Activated T-helper 1 cell treated with anti-CD3 and anti-CD28 coated beads, Interleukin-12 subunit alpha, Interleukin-12 subunit beta, Interleukin-2, Interleukin-4 antibody, amounts not matched to agents 30 ng/mL and 10 ng/mL and 1 ng/mL, durations not matched to agents 14 hours and 24 hours and 36 hours (primary cell): ENCODE measurements around the gene GPR89B. TPM values are rescaled to one million over a fixed set of nuclear protein-coding genes. Genes with fewer than 3 reads are reported as not detected.
"Not testable (repeated sequence)": the region's sequence is repeated elsewhere in the genome, so short reads cannot be mapped to it uniquely, and the experiment has no call there.

Source experiments
- DNase-seq: peaks from one replicate; pipeline ENCODE4 v3.0.0; 2021; ENCODE audit warnings: low spot score
- H3K27ac Mint-ChIP-seq: one replicate; pipeline ENCODE4 v1.8.0; 2021; ENCODE audit warnings: mild to moderate bottlenecking, mixed read lengths
- H3K27me3 Mint-ChIP-seq: one replicate; pipeline ENCODE4 v1.8.0; 2022; ENCODE audit warnings: mild to moderate bottlenecking, moderate library complexity, mixed read lengths; ENCODE audit not compliant: insufficient read depth
- H3K36me3 Mint-ChIP-seq: one replicate; pipeline ENCODE4 v1.8.0; 2021; ENCODE audit warnings: low read depth, mixed read lengths
- H3K4me1 Mint-ChIP-seq: one replicate; pipeline ENCODE4 v1.8.0; 2021; ENCODE audit warnings: low read depth, mixed read lengths
- H3K4me3 Mint-ChIP-seq: one replicate; pipeline ENCODE4 v1.8.0; 2021; ENCODE audit warnings: mild to moderate bottlenecking, moderate library complexity, mixed read lengths
- H3K9me3 Mint-ChIP-seq: one replicate; pipeline ENCODE4 v1.8.0; 2021; ENCODE audit warnings: mixed read lengths
- intact Hi-C: fragments of 100-400 bp; cut with micrococcal nuclease; formaldehyde crosslinking; loops from one replicate; pipeline ENCODE4 v1.15.1; 2024
- total RNA-seq: library from RNA; stranded (reverse); gene quantifications from 2 replicates; pipeline ENCODE4 v1.2.3, GENCODE V29; 2022

Gene GPR89B
- total RNA-seq, 1 donor from 2014 or later = 19.0 TPM

DNA sequence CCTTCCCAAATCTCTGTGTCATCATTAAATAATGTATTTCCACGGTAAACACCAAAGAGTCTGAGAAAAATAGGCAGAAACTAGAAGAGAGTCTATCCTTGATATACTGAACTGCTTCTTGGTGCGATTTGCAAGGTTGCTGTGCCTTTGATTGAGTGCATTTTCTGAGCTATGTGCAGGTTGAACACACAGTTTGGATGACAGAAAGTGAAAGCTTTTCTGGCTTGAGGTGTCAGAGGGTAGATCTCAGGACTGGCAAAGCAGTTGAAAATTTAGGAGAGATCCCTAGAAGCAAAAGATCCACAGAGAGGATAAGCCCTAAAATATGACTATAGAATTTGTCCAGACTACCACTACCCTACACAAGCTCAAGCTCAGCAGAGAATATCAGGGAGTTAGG is 31.5 kb downstream of the GPR89B start:
- intact Hi-C loops, H3K9me3 Mint-ChIP-seq, DNase-seq: not testable (repeated sequence)

GRCh38 chr1:147964575-147964974 is 36.4 kb downstream of the GPR89B start:
- H3K27me3 Mint-ChIP-seq, H3K9me3 Mint-ChIP-seq, H3K36me3 Mint-ChIP-seq, H3K27ac Mint-ChIP-seq, H3K4me3 Mint-ChIP-seq, intact Hi-C loops, DNase-seq, H3K4me1 Mint-ChIP-seq: not testable (repeated sequence)

More for the DNA sequence above, 31.5 kb downstream of the GPR89B start:
- not testable (repeated sequence) for H3K4me3 Mint-ChIP-seq, H3K27ac Mint-ChIP-seq, H3K4me1 Mint-ChIP-seq, H3K36me3 Mint-ChIP-seq, H3K27me3 Mint-ChIP-seq

DNA sequence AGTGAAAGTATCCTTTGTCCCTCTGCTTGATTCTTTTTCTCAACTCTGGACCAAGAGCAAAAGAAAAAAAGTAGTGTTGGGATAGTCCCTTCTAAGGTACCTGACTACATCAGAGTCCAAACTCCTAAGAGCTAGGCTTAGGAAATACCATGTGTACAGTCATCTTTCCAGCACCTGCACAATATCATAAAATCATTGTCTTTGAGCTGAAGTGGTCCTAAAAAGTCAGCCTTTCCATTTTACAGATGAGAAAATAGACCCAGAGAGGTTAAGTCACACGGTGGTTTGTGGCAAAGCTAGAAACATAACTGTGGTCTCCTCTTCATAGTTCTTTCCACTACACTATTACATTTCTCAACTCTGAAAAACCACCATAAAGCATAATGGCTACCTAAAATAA is 38.4 kb downstream of the GPR89B start:
- H3K4me3 Mint-ChIP-seq, H3K9me3 Mint-ChIP-seq, intact Hi-C loops, DNase-seq, H3K27me3 Mint-ChIP-seq, H3K27ac Mint-ChIP-seq, H3K36me3 Mint-ChIP-seq, H3K4me1 Mint-ChIP-seq: not testable (repeated sequence)

DNA sequence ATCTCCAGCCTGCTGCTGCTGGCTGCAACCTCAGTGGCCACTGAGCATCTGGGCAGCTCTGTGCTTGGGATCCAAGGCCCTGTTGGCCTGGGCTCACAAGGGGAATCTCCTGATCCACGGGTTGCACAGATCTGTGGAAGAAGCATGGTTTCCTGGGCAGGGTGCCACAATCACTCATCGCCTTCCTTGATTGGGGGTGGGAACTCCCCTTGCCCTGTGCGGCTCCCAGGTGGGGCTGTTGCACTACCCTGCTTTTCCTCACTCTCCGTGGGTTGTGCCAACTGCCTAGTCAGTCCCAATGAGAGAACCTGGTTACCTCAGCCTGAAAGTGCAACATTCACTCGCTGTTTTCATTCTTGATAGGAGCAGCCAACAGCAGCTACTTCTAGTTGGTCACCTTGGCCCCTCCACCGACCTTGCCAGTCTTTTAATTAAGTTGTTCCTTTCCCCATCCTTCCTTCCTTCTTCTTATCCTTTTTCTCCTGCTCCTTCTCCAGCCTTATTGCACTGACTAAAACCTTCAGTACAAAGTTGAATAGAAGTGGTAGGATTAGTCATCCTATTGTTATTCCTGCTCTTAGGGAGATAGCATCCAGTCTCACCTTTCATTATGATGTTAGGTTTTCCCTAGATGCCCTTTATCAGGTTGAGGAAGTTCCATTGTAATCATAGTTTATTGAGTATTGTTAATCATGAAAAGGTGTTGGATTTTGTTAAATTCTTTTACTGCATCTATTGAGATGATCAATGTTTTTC is 50.9 kb downstream of the GPR89B start:
- H3K27ac Mint-ChIP-seq, H3K9me3 Mint-ChIP-seq, H3K27me3 Mint-ChIP-seq, H3K4me1 Mint-ChIP-seq, intact Hi-C loops, H3K4me3 Mint-ChIP-seq, DNase-seq: not testable (repeated sequence)
- peaks cover 17% of the 10 kb centered on the region for H3K36me3 Mint-ChIP-seq

DNA sequence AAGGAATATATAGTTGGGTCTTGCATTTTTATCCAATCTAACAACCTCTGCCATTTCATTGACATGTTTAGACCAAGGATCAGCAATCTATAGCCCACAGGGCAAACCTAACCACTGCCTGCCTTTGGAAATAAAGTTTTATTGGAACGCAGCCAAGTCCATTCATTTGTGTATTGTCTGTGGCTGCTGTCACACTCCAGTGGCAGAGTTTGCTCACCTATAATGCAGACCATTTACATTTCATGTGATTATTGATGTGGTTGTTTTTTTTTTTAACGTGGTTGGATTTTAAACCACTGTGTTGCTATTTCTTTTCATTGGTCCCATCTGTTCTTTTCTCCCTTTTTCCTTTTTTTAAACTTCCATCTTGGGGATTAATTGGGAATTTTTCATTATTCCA is 57.2 kb downstream of the GPR89B start:
- H3K4me3 Mint-ChIP-seq, H3K27me3 Mint-ChIP-seq, H3K27ac Mint-ChIP-seq, DNase-seq, H3K4me1 Mint-ChIP-seq, intact Hi-C loops, H3K9me3 Mint-ChIP-seq: not testable (repeated sequence)
- H3K36me3 Mint-ChIP-seq = peaks cover 13% of the 10 kb centered on the region

- H3K4me3 Mint-ChIP-seq, intact Hi-C loops, DNase-seq, H3K27ac Mint-ChIP-seq, H3K27me3 Mint-ChIP-seq, H3K4me1 Mint-ChIP-seq, H3K9me3 Mint-ChIP-seq: not testable (repeated sequence)
- peaks cover 13% of the 10 kb centered on the region for H3K36me3 Mint-ChIP-seq
These were observed 59.7 kb downstream of the GPR89B start for GRCh38 chr1:147987893-147988292.

GRCh38 chr1:147992916-147993315 is 64.7 kb downstream of the GPR89B start:
- H3K4me3 Mint-ChIP-seq, H3K27me3 Mint-ChIP-seq, H3K27ac Mint-ChIP-seq, DNase-seq, H3K9me3 Mint-ChIP-seq, intact Hi-C loops: not testable (repeated sequence)
- H3K36me3 Mint-ChIP-seq = peaks cover 19% of the 10 kb centered on the region
- peaks cover 15% of the 10 kb centered on the region for H3K4me1 Mint-ChIP-seq

GRCh38 chr1:147993400-147993799 is 65.2 kb downstream of the GPR89B start:
- peaks cover 19% of the 10 kb centered on the region for H3K36me3 Mint-ChIP-seq
- H3K9me3 Mint-ChIP-seq, H3K27me3 Mint-ChIP-seq, H3K4me3 Mint-ChIP-seq, intact Hi-C loops, H3K27ac Mint-ChIP-seq, DNase-seq: not testable (repeated sequence)
- peaks cover 17% of the 10 kb centered on the region for H3K4me1 Mint-ChIP-seq

DNA sequence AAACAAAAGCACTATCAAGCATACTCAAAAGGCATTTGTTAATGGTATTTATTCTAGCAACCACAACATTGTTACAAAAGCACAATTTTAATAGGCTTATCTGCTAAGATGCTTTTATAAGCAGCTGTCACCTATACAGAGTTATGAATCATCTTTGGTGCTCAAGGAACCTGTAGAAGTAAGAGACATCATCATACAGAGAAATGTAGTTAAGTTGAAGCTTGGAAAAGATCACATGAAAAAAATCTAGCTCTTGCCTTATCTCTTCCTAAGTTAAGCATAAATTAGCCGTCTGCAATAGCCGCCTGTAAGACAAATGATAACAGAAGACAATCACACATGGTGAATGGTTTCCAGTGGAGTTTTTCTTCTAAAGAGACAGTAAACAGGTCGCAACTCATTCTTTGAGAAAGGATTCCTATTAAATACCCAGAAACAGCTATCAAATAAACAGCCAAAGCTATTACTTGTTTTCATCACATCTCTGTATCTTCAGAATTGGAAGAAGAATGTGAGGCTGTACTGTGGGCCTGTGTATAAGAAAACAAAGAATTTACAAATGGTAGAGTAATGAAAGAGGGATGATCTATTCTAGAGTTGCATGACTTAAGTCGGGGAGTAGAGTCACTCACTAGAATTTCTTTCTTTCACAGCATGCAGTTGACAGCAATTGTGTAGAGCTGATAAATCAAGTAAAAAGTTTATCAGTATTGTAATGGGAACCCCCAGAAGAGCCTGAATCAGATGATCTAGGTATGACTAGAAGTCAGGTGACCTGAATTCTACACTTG is 65.8 kb downstream of the GPR89B start:
- H3K4me1 Mint-ChIP-seq = peaks cover 17% of the 10 kb centered on the region
- intact Hi-C loops, DNase-seq, H3K27me3 Mint-ChIP-seq, H3K9me3 Mint-ChIP-seq, H3K4me3 Mint-ChIP-seq, H3K27ac Mint-ChIP-seq: not testable (repeated sequence)
- H3K36me3 Mint-ChIP-seq = peaks cover 19% of the 10 kb centered on the region

DNA sequence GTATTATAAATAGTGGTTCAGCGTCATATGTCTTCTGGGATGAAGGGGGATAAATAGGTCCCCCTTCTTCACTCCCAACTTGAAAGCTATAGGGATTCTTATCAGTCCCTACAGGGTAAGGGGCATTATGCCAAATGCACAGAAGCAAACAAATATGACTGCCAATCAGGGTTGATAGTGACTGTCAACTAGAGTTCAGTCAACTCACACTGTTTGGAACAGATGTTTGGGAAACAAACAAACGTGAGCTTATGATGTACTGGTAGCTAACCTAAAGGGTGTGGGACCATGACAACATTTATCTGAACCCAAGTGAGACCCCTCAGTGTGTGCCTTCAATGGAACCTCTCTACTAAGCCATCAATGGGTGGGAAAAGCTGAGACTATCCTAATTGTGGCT is 67.9 kb downstream of the GPR89B start:
- intact Hi-C loops, DNase-seq, H3K27me3 Mint-ChIP-seq, H3K4me3 Mint-ChIP-seq, H3K9me3 Mint-ChIP-seq, H3K27ac Mint-ChIP-seq: not testable (repeated sequence)
- Mint-ChIP-seq H3K36me3 (peaks cover 12% of the 10 kb centered on the region), H3K4me1 (peaks cover 17% of the 10 kb centered on the region)

- H3K27ac Mint-ChIP-seq, H3K36me3 Mint-ChIP-seq, H3K9me3 Mint-ChIP-seq, H3K4me1 Mint-ChIP-seq, DNase-seq, H3K27me3 Mint-ChIP-seq, H3K4me3 Mint-ChIP-seq, intact Hi-C loops: not testable (repeated sequence)
These were observed 79.5 kb downstream of the GPR89B start for GRCh38 chr1:148007724-148008123.

DNA sequence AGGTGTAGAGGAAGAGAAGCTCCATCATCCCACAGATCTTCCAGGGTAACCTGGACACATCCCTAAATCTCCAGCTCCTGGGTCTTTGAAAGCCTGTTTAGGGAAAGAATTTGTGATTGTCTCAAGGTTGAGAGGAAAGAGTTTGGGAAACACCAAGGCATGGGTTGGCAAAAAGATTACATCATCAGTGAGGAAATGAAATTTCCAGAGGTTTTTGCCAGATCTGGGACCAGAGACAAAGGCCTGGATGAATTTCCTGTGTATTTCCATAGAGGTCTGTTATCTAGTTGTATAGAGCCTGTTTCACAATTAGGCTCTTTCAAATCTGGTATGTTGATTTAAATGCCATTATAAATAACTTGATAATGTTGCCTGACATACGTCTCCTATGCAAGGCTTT is 82.3 kb downstream of the GPR89B start:
- DNase-seq = no peak
- H3K4me1 Mint-ChIP-seq = peaks cover 9% of the 10 kb centered on the region
- no peak overlapping the region for H3K27ac Mint-ChIP-seq
- H3K9me3 Mint-ChIP-seq = no peaks in the 10 kb centered on the region
- no peak overlapping the region for H3K4me3 Mint-ChIP-seq
- intact Hi-C loops = no loop called here
- H3K27me3 Mint-ChIP-seq = peaks cover 20% of the 10 kb centered on the region
- peaks cover 4% of the 10 kb centered on the region for H3K36me3 Mint-ChIP-seq
